ENCODE measurements around the gene ANLN. TPM values are rescaled to one million over a fixed set of nuclear protein-coding genes. Genes with fewer than 3 reads are reported as not detected.
"Not testable (repeated sequence)": the region's sequence is repeated elsewhere in the genome, so short reads cannot be mapped to it uniquely, and the experiment has no call there.

The ANLN gene
- polyA plus RNA-seq, 3 donors = 0.12 to 1.1 (median 0.25) TPM

DNA sequence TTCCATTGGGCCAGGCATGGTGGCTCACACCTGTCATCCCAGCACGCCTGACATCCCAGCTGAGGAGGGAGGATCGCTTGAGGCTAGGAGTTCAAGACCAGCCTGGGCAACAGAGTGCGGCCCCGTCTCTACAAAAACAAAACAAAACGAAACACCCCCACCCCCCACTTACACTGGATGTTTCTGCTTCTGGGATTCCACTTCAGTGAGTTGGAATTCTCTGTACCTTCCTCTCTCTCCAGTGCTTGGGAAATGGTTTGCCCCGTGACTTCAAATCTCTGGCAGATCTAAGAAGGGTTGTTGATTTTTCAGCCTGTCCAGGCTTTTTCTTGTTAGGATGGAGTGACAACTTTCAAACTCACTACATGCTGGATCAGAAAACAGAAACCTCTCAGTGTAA, 106.9 kb downstream of the ANLN start:
- Histone ChIP-seq H3K36me3 (replicated peaks in 1 of 2; ENCODE audit: control insufficient read depth in 1 of 2, insufficient read depth in 2 of 2, low read length in 2 of 2) (no peaks in the 10 kb centered on the region), H3K9ac (ENCODE audit: insufficient read depth, low read length, poor library complexity, severe bottlenecking) (no peak overlapping the region), H3K27me3 (ENCODE audit: control insufficient read depth in 2 of 2, insufficient read depth in 2 of 2, low read length in 2 of 2) (no peaks in the 10 kb centered on the region), H3K79me2 (ENCODE audit: insufficient read depth, low read length) (no peaks in the 10 kb centered on the region), H3K4me2 (replicated peaks; ENCODE audit: extremely low read depth, low read length, poor library complexity, severe bottlenecking) (no peak overlapping the region), H3K4me1 (ENCODE audit: control insufficient read depth in 1 of 2, insufficient read depth in 2 of 2, low read length in 2 of 2) (no peaks in the 10 kb centered on the region), H3K27ac (ENCODE audit: low read depth in 1 of 2, low read length in 2 of 2) (no peak overlapping the region), H3K9me3 (replicated peaks in 1 of 2; ENCODE audit: control insufficient read depth in 1 of 2, insufficient read depth in 1 of 2, low read length in 2 of 2) (no peaks in the 10 kb centered on the region), H4K20me1 (ENCODE audit: insufficient read depth, low read length) (no peaks in the 10 kb centered on the region), H3K4me3 (replicated peaks in 1 of 3; ENCODE audit: low read depth in 2 of 3, low read length in 3 of 3) (no peak overlapping the region), H2AFZ (ENCODE audit: insufficient read depth, low read depth, low read length, poor library complexity, severe bottlenecking) (no peak overlapping the region)
- H3K4me1 Mint-ChIP-seq = peaks cover 2% of the 10 kb centered on the region
- H3K27ac Mint-ChIP-seq = no peak overlapping the region
- 100% methylated on average over 1 of the region's 6 CpGs for WGBS (ENCODE audit: insufficient coverage)
- intact Hi-C loops (cut with micrococcal nuclease) = no loop called here
- H3K4me3 Mint-ChIP-seq = no peak overlapping the region
- H3K9me3 Mint-ChIP-seq = peaks cover 0 to 4% (median 0%) of the 10 kb centered on the region in 7 donors
- H3K27me3 Mint-ChIP-seq (ENCODE audit: low read depth in 3 of 3) = peaks cover 0 to 4% (median 3%) of the 10 kb centered on the region in 3 donors
- H3K36me3 Mint-ChIP-seq = no peaks in the 10 kb centered on the region
- TF ChIP-seq, protein P1, sequence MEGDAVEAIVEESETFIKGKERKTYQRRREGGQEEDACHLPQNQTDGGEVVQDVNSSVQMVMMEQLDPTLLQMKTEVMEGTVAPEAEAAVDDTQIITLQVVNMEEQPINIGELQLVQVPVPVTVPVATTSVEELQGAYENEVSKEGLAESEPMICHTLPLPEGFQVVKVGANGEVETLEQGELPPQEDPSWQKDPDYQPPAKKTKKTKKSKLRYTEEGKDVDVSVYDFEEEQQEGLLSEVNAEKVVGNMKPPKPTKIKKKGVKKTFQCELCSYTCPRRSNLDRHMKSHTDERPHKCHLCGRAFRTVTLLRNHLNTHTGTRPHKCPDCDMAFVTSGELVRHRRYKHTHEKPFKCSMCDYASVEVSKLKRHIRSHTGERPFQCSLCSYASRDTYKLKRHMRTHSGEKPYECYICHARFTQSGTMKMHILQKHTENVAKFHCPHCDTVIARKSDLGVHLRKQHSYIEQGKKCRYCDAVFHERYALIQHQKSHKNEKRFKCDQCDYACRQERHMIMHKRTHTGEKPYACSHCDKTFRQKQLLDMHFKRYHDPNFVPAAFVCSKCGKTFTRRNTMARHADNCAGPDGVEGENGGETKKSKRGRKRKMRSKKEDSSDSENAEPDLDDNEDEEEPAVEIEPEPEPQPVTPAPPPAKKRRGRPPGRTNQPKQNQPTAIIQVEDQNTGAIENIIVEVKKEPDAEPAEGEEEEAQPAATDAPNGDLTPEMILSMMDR (IDR thresholded peaks at IDR 0.05) = no peak
- no peak for DNase-seq

- H3K9ac ChIP-seq (ENCODE audit: insufficient read depth, low read length, poor library complexity, severe bottlenecking); H3K27me3 Mint-ChIP-seq (ENCODE audit: low read depth in 3 of 3); H3K4me1 Mint-ChIP-seq; H3K27me3 ChIP-seq (ENCODE audit: control insufficient read depth in 2 of 2, insufficient read depth in 2 of 2, low read length in 2 of 2); H2AFZ ChIP-seq (ENCODE audit: insufficient read depth, low read depth, low read length, poor library complexity, severe bottlenecking); H3K9me3 ChIP-seq (replicated peaks in 1 of 2; ENCODE audit: control insufficient read depth in 1 of 2, insufficient read depth in 1 of 2, low read length in 2 of 2); H3K27ac Mint-ChIP-seq; H3K4me1 ChIP-seq (ENCODE audit: control insufficient read depth in 1 of 2, insufficient read depth in 2 of 2, low read length in 2 of 2); H3K4me3 ChIP-seq (replicated peaks in 1 of 3; ENCODE audit: low read depth in 2 of 3, low read length in 3 of 3); intact Hi-C loops (cut with micrococcal nuclease); H3K9me3 Mint-ChIP-seq; H3K36me3 Mint-ChIP-seq; H3K27ac ChIP-seq (ENCODE audit: low read depth in 1 of 2, low read length in 2 of 2); H3K4me2 ChIP-seq (replicated peaks; ENCODE audit: extremely low read depth, low read length, poor library complexity, severe bottlenecking); H4K20me1 ChIP-seq (ENCODE audit: insufficient read depth, low read length); H3K79me2 ChIP-seq (ENCODE audit: insufficient read depth, low read length); H3K4me3 Mint-ChIP-seq; H3K36me3 ChIP-seq (replicated peaks in 1 of 2; ENCODE audit: control insufficient read depth in 1 of 2, insufficient read depth in 2 of 2, low read length in 2 of 2); DNase-seq: not testable (repeated sequence)
- WGBS (ENCODE audit: insufficient coverage) = no CpG with 5 or more reads among the region's 6 CpGs
Measured at GRCh38 chr7:36497176-36497575, 107.5 kb downstream of the ANLN start.

Data from CD14-positive monocyte (primary cell).